Suprapubic skin (tissue), 3 donors: Measurements from ENCODE around the gene MEF2C.

Experiments used
- POLR2A ChIP-seq, 2 donors: fragments of 450-650 bp; IDR thresholded peaks; one replicate each; pipeline ENCODE4 v1.6.1; 2017; ENCODE audit warnings: antibody characterized with exemption in 2 of 2, mild to moderate bottlenecking in 2 of 2, moderate library complexity in 2 of 2
- TF ChIP-seq, protein P1 (sequence below), 2 donors: fragments of 200-600 bp in 1 of 2; fragments of 450-650 bp in 1 of 2; sonication (generic) in 1 of 2; IDR thresholded peaks; one replicate each; pipeline ENCODE4 v1.5.1; 2016 to 2019; ENCODE audit warnings: antibody characterized with exemption in 2 of 2, mild to moderate bottlenecking in 1 of 2, moderate library complexity in 1 of 2

- TF ChIP-seq, protein P1, sequence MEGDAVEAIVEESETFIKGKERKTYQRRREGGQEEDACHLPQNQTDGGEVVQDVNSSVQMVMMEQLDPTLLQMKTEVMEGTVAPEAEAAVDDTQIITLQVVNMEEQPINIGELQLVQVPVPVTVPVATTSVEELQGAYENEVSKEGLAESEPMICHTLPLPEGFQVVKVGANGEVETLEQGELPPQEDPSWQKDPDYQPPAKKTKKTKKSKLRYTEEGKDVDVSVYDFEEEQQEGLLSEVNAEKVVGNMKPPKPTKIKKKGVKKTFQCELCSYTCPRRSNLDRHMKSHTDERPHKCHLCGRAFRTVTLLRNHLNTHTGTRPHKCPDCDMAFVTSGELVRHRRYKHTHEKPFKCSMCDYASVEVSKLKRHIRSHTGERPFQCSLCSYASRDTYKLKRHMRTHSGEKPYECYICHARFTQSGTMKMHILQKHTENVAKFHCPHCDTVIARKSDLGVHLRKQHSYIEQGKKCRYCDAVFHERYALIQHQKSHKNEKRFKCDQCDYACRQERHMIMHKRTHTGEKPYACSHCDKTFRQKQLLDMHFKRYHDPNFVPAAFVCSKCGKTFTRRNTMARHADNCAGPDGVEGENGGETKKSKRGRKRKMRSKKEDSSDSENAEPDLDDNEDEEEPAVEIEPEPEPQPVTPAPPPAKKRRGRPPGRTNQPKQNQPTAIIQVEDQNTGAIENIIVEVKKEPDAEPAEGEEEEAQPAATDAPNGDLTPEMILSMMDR (IDR thresholded peaks at IDR 0.05): no peak
- TF ChIP-seq POLR2A (IDR thresholded peaks at IDR 0.05): no peak
Observed at GRCh38 chr5:88674356-88675167, 208.4 kb downstream of the MEF2C start.
